Measurements from ENCODE around the gene SCCPDH.

Gene SCCPDH

GRCh38 chr1:246753670-246754535 is 29.7 kb downstream of the SCCPDH start:
- peak; percentile 5 for DNase-seq

- DNase-seq = no peak
Measured at GRCh38 chr1:246755419-246755818, 31.2 kb downstream of the SCCPDH start.

- no peak for DNase-seq
Measured at GRCh38 chr1:246760422-246761347, 36.5 kb downstream of the SCCPDH start.

GRCh38 chr1:246761396-246761795 is 37.2 kb downstream of the SCCPDH start:
- no peak for DNase-seq

- DNase-seq = no peak
Measured at GRCh38 chr1:246765521-246765920, 41.3 kb downstream of the SCCPDH start.

- DNase-seq = no peak
Measured at GRCh38 chr1:246768403-246769020, 44.3 kb downstream of the SCCPDH start.

- DNase-seq = no peak
Measured at GRCh38 chr1:246769306-246769705, 45.1 kb downstream of the SCCPDH start.

GRCh38 chr1:246771366-246771765 is 47.2 kb downstream of the SCCPDH start:
- DNase-seq = no peak

GRCh38 chr1:246772686-246773085 is 48.5 kb downstream of the SCCPDH start:
- DNase-seq = no peak

GRCh38 chr1:246773213-246773641 is 49.0 kb downstream of the SCCPDH start:
- no peak for DNase-seq

- no peak for DNase-seq
Measured at GRCh38 chr1:246775531-246776385, 51.5 kb downstream of the SCCPDH start.

GRCh38 chr1:246776923-246777322 is 52.7 kb downstream of the SCCPDH start:
- DNase-seq = no peak

- DNase-seq = no peak
Measured at GRCh38 chr1:246778663-246779062, 54.5 kb downstream of the SCCPDH start.

GRCh38 chr1:246779561-246780175 is 55.5 kb downstream of the SCCPDH start:
- no peak for DNase-seq

GRCh38 chr1:246780264-246780663 is 56.1 kb downstream of the SCCPDH start:
- DNase-seq = no peak

GRCh38 chr1:246781212-246781611 is 57.0 kb downstream of the SCCPDH start:
- no peak for DNase-seq

- DNase-seq = peak; percentile 53
Measured at GRCh38 chr1:246782120-246782900, 58.1 kb downstream of the SCCPDH start.

- no peak for DNase-seq
Measured at GRCh38 chr1:246784621-246785493, 60.6 kb downstream of the SCCPDH start.

- no peak for DNase-seq
Measured at GRCh38 chr1:246785494-246786111, 61.4 kb downstream of the SCCPDH start.
